GM18507 (cell line): Measurements from ENCODE around the gene KRTAP5-11.
"Not testable (repeated sequence)": the region's sequence is repeated elsewhere in the genome, so short reads cannot be mapped to it uniquely, and the experiment has no call there.

Experiments used
- DNase-seq: peaks from one replicate; pipeline ENCODE4 v3.0.0; 2011; ENCODE audit warnings: low read depth; ENCODE audit not compliant: insufficient read length; ENCODE audit errors: extremely low spot score
- FAIRE-seq: peaks from 2 replicates; lab custom pipeline; 2011; peaks lifted over from hg19 to GRCh38; lab: Jason Lieb, UNC

The KRTAP5-11 gene

GRCh38 chr11:71585673-71586072 lies 3.0 kb upstream of the KRTAP5-11 start:
- FAIRE-seq, DNase-seq: not testable (repeated sequence)

DNA sequence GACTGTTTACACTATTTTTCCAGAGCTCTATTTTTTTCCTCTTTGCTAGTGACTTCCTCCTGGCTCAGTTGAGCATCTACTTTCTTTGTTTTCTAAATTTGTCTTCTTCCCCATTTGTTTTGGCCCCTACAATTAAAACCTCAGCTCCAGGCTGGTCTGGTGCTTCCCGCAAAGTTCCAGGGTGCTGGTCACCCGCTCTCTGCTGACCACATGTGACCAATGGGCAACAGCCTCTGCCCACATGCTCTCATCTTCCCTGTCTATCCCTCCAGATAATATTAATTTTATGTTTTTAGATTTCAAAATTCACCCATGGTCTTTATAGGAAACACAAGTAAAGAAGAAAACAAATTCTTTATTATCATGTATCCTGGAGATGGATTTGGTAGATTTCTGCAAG lies 294 bp upstream of the KRTAP5-11 start:
- FAIRE-seq, DNase-seq: not testable (repeated sequence)

GRCh38 chr11:71581826-71582225 lies 849 bp downstream of the KRTAP5-11 start:
- FAIRE-seq: no peak
- DNase-seq: no peak

DNA sequence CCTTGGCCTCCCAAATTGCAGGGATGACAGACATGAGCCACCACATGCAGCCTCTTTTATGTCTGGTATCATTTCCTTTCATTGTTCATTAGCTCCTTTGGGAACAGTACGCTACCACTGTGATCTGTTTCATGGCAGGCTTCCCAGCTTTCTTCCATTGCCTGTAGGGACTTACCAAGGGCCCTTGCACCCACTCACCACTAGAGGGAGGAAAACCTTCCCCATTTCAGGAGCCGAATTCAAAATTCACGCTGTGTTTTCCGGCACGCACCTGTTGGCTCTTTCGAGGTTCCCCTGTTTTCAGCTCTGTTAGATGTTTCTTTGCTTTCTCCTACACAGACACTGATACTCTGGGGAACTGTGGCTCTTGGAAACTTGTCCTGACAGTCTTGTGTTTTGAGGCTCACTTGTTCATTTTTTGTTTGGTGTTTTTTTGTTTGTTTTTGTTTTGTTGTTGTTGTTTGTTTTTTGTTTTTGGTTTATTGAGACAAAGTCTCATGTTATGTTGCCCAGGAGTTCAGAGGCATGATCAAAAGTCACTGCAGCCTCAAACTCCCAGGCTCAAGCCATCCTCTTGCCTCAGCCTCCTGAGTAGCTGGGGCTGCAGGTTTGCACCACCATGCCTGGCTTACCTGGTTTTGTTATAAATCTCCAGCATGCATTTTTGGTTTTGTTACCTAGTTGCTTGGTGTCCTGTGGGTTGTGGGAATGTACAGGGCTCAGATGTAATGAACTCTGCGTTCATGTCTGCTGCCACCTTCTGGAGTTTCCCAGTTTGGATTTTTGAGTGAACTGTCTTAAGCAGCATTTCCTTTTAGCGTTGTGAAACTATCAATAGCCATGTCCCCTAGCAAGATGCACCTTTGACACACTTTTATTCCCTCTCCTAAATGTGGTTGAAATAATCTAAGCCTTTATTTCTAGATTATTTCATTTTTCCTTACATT lies 2.3 kb downstream of the KRTAP5-11 start:
- DNase-seq (peak; percentile 20), FAIRE-seq (peak; percentile 45)

DNA sequence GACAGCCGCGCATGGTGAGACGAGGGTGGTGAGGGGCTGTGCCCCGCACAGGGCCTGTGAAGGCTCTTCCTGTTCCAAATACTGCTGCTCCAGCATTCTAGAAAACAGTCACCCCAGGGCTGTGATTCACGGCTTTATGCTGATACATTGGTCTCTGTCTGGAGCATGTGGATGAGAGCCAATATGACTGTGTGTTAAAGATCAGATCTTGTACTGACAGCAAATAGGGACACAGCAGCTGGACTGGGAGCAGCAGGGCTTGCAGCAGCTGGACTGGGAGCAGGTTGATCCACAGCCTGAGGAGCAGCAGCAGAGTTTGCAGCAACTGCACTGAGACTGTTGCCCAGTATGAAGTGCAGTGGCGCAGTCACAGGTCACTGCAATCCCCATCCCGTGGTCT lies 3.2 kb downstream of the KRTAP5-11 start:
- DNase-seq, FAIRE-seq: not testable (repeated sequence)

DNA sequence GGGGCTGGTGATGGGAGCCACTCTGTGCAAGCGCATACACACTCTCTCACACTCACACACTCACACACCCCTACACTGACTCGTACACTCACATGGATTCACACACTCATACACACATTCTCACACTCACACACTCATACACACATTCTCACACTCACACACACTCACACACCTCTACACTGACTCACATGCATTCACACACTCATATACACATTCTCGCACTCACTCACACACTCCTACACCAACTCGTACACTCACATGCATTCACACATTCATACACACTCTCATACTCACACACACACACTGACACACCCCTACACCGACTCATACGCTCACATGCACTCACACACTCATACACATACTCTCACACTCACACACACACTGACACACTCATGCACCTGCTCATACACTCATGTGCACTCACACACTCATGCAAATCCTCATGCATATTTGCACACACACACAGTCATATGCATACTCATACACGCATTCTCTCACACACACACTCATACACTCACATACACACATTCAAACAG lies 5.1 kb downstream of the KRTAP5-11 start:
- DNase-seq (no peak), FAIRE-seq (no peak)

DNA sequence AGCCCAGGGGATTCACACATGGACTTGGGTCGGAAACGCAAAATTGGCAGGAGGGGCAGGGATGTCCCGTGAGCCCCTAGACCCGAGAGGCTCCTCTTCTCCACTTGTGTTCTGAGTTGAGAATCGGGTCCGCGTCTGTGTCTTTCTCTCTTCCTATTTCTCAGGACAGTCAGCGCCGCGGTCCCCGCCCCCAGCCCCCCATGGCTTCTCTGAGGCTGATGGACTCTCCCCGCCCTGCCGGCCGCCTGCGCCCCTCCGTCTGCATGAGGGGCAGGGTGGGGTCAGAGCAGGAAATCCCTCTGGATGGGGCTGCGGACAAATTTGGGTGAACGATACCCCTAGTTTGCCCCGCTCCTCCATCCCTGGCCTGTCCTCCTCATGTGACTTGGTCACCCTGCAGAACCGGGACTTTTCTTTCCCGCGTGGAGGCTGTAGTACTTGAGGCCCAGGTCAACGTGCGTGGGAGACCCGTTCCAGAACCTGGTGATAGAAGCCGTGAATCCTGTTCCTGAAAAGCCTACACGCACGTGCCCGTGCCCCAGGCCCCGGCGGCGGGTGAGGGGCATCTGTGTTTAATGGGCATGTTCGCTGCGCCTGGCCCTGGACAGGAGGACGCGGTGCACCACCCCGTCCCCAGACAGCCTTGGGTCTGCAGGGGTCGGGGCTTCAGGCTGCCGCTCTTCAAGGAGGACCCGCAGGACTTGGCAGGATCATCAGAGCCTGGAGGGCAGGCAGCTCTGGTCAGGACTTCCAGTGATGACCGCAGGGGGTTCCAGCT lies 5.8 kb downstream of the KRTAP5-11 start:
- DNase-seq, FAIRE-seq: not testable (repeated sequence)

GRCh38 chr11:71575723-71576424 lies 6.8 kb downstream of the KRTAP5-11 start:
- FAIRE-seq: no peak

GRCh38 chr11:71574418-71574817 lies 8.3 kb downstream of the KRTAP5-11 start:
- DNase-seq (no peak), FAIRE-seq (no peak)

More at GRCh38 chr11:71575723-71576424, 6.8 kb downstream of the KRTAP5-11 start:
- DNase-seq: no peak

DNA sequence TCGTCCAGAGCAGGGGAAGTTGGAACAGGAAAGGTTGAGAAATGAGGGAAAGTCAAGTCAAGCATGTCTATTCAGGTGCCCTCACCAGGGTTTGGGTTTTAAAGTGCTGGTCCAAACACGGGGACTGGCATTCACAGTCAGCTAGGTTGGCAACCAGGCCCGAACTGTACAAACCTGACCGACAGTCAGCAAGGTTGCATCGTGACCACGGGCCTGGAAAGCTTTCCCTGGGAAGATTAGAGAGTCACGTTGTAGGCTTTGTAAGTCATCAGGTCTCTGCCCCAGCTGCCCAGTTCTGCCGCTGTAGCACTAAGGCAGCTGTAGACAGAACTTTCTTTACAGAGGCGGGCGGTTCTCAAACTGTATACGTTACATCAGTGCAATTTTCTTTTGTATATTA lies 9.9 kb downstream of the KRTAP5-11 start:
- FAIRE-seq (no peak), DNase-seq (no peak)

GRCh38 chr11:71571101-71571850 lies 11.4 kb downstream of the KRTAP5-11 start:
- not testable (repeated sequence) for DNase-seq, FAIRE-seq

GRCh38 chr11:71568704-71569349 lies 13.8 kb downstream of the KRTAP5-11 start:
- no peak for FAIRE-seq
- DNase-seq: no peak

DNA sequence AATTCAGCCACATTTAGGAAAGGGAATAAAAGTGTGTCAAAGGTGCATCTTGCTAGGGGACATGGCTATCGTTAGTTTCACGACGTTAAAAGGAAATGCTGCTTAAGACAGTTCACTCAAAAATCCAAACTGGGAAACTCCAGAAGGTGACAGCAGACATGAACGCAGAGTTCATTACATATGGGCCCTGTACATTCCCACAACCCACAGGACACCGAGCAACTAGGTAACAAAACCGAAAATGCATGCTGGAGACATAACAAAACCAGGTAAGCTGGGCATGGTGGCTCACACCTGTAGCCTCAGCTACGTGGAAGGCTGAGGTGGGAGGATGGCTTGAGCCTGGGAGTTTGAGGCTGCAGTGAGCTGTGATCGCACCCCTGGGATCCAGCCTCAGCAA lies 15.0 kb downstream of the KRTAP5-11 start:
- DNase-seq, FAIRE-seq: not testable (repeated sequence)

DNA sequence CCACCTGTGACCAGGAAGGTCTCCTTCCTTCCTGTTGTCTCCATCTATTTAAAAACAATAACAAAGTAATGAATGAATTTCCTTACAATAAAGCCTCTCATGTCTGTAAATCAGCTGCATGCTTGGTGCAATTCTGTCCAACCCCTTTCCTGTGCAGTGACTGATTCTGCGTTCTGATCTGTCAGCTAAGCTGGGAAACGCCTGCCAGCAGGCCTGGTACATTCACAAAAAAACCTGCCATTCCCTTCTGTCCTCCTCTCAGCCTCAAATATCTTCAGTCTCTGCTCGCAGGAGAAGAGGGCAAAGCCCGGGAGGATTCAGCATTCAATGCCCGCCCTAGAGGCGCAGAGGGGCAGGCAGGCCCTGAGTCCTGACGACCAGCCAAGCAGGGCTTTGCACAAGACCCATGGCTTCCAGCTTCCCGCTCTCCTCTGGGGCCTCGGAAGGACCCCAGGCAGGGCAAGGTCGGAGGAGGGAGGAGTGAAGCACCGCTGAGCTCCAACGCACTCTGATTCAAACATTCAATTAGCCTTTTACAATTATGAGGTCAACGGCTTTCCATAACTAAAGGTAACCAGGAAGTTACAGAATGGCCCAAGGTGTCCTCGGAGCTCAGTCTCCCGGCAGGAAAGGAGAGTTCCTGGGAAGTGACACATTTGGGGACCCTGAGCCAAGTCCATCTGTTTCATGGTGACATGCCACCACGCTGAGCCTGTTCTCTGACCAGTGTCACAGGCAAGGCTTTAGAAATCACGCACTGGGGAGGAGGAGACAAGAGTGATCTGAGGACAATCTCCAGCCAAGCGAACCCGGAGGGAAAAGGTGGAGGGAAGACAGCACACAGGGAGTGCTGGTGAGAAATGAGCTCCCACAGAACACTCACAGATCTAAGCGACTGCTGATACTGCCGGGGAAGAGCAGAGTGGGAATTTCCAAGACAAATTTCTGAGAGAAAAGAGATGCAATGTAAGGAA lies 15.8 kb downstream of the KRTAP5-11 start:
- FAIRE-seq, DNase-seq: not testable (repeated sequence)

- no peak for FAIRE-seq
- no peak for DNase-seq
These were observed 16.5 kb downstream of the KRTAP5-11 start for GRCh38 chr11:71566081-71566620.

DNA sequence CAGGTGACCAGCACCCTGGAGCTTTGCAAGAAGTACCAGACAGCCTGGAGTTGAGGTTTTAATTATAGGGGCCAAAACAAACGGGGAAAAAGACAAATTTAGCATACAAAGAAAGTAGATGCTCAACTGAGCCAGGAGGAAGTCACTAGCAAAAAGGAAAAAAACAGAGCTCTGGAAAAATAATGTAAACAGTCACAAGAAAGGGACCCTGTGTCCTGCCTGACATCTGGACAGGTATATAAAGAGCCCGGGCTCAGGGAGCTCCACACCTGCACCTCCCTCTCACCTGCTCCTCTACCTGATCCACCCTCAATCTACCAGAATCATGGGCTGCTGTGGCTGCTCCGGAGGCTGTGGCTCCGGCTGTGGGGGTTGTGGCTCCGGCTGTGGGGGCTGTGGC lies 17.4 kb downstream of the KRTAP5-11 start, which contains the start of gene KRTAP5-10:
Gene KRTAP5-10, plus strand, starts transcription at position 301 of the 400 bp plus-strand sequence. Its CDS starts 25 bp downstream, at position 326.
- DNase-seq (no peak), FAIRE-seq (no peak)

- DNase-seq: no peak
- no peak for FAIRE-seq
These were observed 18.2 kb downstream of the KRTAP5-11 start for GRCh38 chr11:71564430-71564829.
